SU-DHL-6 (cell line): ENCODE results near the gene REPS1.
"Not testable (repeated sequence)": the region's sequence is repeated elsewhere in the genome, so short reads cannot be mapped to it uniquely, and the experiment has no call there.

Experiments
- H2AFZ ChIP-seq: fragments of 200-600 bp; sonication (generic); 2 replicates; pipeline ENCODE4 v1.6.1; 2014; ENCODE audit warnings: low read depth, mild to moderate bottlenecking, moderate library complexity, mixed read lengths, antibody characterized with exemption, low read length; ENCODE audit not compliant: severe bottlenecking
- H3F3A ChIP-seq: fragments of 200-600 bp; shearing (Covaris generic); 2 replicates; pipeline ENCODE4 v1.6.0; 2016; ENCODE audit warnings: antibody characterized with exemption, mild to moderate bottlenecking; ENCODE audit not compliant: insufficient read depth
- H3K27ac ChIP-seq: fragments of 200-600 bp; sonication (generic); 2 replicates; pipeline ENCODE4 v1.5.1; 2016; ENCODE audit warnings: low read depth, mild to moderate bottlenecking, low read length, moderate library complexity, mixed read lengths
- H3K27me3 ChIP-seq: fragments of 200-600 bp; sonication (generic), shearing (Covaris generic); 2 replicates; pipeline ENCODE4 v1.6.0; 2014; ENCODE audit warnings: mild to moderate bottlenecking, low read length
- H3K36me3 ChIP-seq: fragments of 200-600 bp; sonication (generic); 2 replicates; pipeline ENCODE4 v1.6.1; 2014; ENCODE audit warnings: mild to moderate bottlenecking, low read length, mixed read lengths
- H3K4me2 ChIP-seq: fragments of 300-600, 200-600 bp; shearing (Covaris generic), sonication (generic); 2 replicates; pipeline ENCODE4 v1.6.0; 2014; ENCODE audit warnings: low read length, low read depth, mild to moderate bottlenecking; ENCODE audit not compliant: poor library complexity, severe bottlenecking
- H3K4me3 ChIP-seq: fragments of 200-600 bp; sonication (generic); 2 replicates; pipeline ENCODE4 v1.5.1; 2014; ENCODE audit warnings: antibody characterized with exemption, low read length, mild to moderate bottlenecking, mixed read lengths; ENCODE audit not compliant: insufficient read depth, poor library complexity, severe bottlenecking
- H3K79me2 ChIP-seq: fragments of 200-600 bp; sonication (generic); 2 replicates; pipeline ENCODE4 v1.6.1; 2014; ENCODE audit warnings: mild to moderate bottlenecking, low read length, moderate library complexity; ENCODE audit not compliant: insufficient read depth
- H3K9ac ChIP-seq: fragments of 200-600 bp; sonication (generic); 2 replicates; pipeline ENCODE4 v1.7.0; 2014; ENCODE audit warnings: mild to moderate bottlenecking, low read length
- H3K9me2 ChIP-seq: fragments of 200-600 bp; sonication (generic); replicated peaks from 2 replicates; pipeline ENCODE4 v1.6.1; 2014; ENCODE audit warnings: low read length; ENCODE audit not compliant: insufficient read depth
- H3K9me3 ChIP-seq: fragments of 200-600 bp; sonication (generic); 2 replicates; pipeline ENCODE4 v1.6.1; 2014; ENCODE audit warnings: low read length, mixed read lengths; ENCODE audit not compliant: insufficient read depth
- H4K20me1 ChIP-seq: fragments of 200-600 bp; sonication (generic); 2 replicates; pipeline ENCODE4 v1.6.1; 2014; ENCODE audit warnings: low read depth, mild to moderate bottlenecking, antibody characterized with exemption, low read length, moderate library complexity, mixed read lengths
- CTCF ChIP-seq: fragments of 200-600 bp; sonication (generic); IDR thresholded peaks from one replicate; pipeline ENCODE4 v1.5.1; 2017; ENCODE audit warnings: antibody characterized with exemption, mild to moderate bottlenecking, low read length, moderate library complexity; ENCODE audit not compliant: insufficient read depth, poor library complexity, severe bottlenecking
- EZH2phosphoT487 ChIP-seq: fragments of 200-600 bp; sonication (generic), shearing (Covaris generic); conservative IDR thresholded peaks from 2 replicates; pipeline ENCODE4 v1.6.1; 2018; ENCODE audit warnings: mild to moderate bottlenecking, antibody characterized with exemption, low read length, moderate library complexity, mixed read lengths

REPS1 gene

DNA sequence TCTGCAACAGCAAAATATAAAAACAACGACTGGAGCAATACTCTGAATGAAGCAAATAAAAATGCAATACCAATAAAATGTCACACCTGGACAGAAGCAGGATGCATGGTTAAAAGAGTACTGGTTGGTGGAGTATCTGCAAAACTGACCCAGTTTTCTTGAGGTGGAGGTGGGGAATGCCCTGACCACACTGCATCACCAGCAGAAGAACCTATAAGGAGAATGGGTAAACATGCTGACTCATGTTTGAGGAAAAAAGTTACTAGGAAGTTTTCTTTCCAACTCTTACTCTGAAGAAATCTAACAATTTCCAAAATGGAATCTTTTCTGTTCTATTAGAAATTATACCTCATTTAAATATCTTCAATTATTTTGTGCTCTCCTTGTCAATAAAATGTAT lies 43.6 kb downstream of the REPS1 start:
- Histone ChIP-seq H3K36me3 (0 out of 2 replicates have a peak, but pooled peaks cover 9% of the 10 kb centered on the region), H3K9me3 (no peaks in the 10 kb centered on the region), H3K9ac (no peak overlapping the region)

GRCh38 chr6:138943089-138943625 lies 44.9 kb downstream of the REPS1 start:
- Histone ChIP-seq H3K27ac (no peak overlapping the region), H3K79me2 (no peaks in the 10 kb centered on the region), H3K36me3 (peaks cover 9% of the 10 kb centered on the region; the same call in 1 of the 2 replicates), H3K4me3 (no peak overlapping the region), H3K27me3 (no peaks in the 10 kb centered on the region), H3F3A (no peaks in the 10 kb centered on the region), H3K4me2 (no peak overlapping the region), H4K20me1 (no peaks in the 10 kb centered on the region), H2AFZ (no peak overlapping the region), H3K9me2 (no peaks in the 10 kb centered on the region), H3K9ac (no peak overlapping the region), H3K9me3 (no peaks in the 10 kb centered on the region)
- TF ChIP-seq EZH2phosphoT487 (no peak), CTCF (no peak)

More for the DNA sequence above, 43.6 kb downstream of the REPS1 start:
- H3K27ac ChIP-seq, result no peak overlapping the region
- no peak for TF ChIP-seq EZH2phosphoT487
- H3K27me3 ChIP-seq, result no peaks in the 10 kb centered on the region
- H3F3A ChIP-seq, result no peaks in the 10 kb centered on the region
- H3K9me2 ChIP-seq, result no peaks in the 10 kb centered on the region
- no peak overlapping the region for H2AFZ ChIP-seq
- no peaks in the 10 kb centered on the region; the same call in 1 of the 2 replicates for H3K79me2 ChIP-seq
- H3K4me3 ChIP-seq, result no peak overlapping the region
- H4K20me1 ChIP-seq, result no peaks in the 10 kb centered on the region
- no peak overlapping the region for H3K4me2 ChIP-seq

- not testable (repeated sequence) for H3K36me3 ChIP-seq, H3K4me2 ChIP-seq, H3K9me2 ChIP-seq, H3K9me3 ChIP-seq, H3K27ac ChIP-seq, H4K20me1 ChIP-seq, H3K27me3 ChIP-seq, H3K9ac ChIP-seq, H3K79me2 ChIP-seq, H3K4me3 ChIP-seq, H3F3A ChIP-seq, H2AFZ ChIP-seq
These were observed 51.2 kb downstream of the REPS1 start for GRCh38 chr6:138936873-138937272.

GRCh38 chr6:138931660-138932059 lies 56.4 kb downstream of the REPS1 start:
- no peaks in the 10 kb centered on the region for H3F3A ChIP-seq
- no peak overlapping the region for H3K4me2 ChIP-seq
- no peak overlapping the region for H3K9ac ChIP-seq
- H3K36me3 ChIP-seq, result no peaks in the 10 kb centered on the region
- H3K9me3 ChIP-seq, result no peaks in the 10 kb centered on the region
- no peaks in the 10 kb centered on the region for H4K20me1 ChIP-seq
- H3K4me3 ChIP-seq, result no peak overlapping the region
- no peak overlapping the region for H2AFZ ChIP-seq
- H3K9me2 ChIP-seq, result no peaks in the 10 kb centered on the region
- H3K27me3 ChIP-seq, result no peaks in the 10 kb centered on the region
- no peak for TF ChIP-seq EZH2phosphoT487
- TF ChIP-seq CTCF, result no peak
- H3K27ac ChIP-seq, result no peak overlapping the region
- no peaks in the 10 kb centered on the region for H3K79me2 ChIP-seq
